WTC11 (cell line): ENCODE results near the gene FARSA. TPM values are rescaled to one million over a fixed set of nuclear protein-coding genes. Genes with fewer than 3 reads are reported as not detected.

Experiments used
- ATAC-seq: fragments of 200-7000 bp; cut with Tn5 transposase; 2 replicates; pipeline ENCODE4 v1.10.0; 2021; ENCODE audit warnings: mild to moderate bottlenecking, moderate library complexity
- CTCF ChIA-PET: fragments of 300-600 bp; sonication (Branson Sonifier 250); formaldehyde crosslinking; loops from one replicate; lab custom pipeline; 2021; ENCODE audit warnings: antibody characterized with exemption; lab: Charles Lee
- POLR2A ChIA-PET: fragments of 350-600 bp; sonication (Branson Sonifier 250); formaldehyde crosslinking; loops from one replicate; lab custom pipeline; 2021; ENCODE audit warnings: antibody characterized with exemption; lab: Charles Lee
- DNase-seq: peaks from one replicate; pipeline ENCODE4 v3.0.0; 2021; ENCODE audit warnings: low spot score
- H3K27ac Mint-ChIP-seq: 2 replicates; pipeline ENCODE4 v1.8.0; 2021; ENCODE audit warnings: mixed read lengths
- H3K27me3 Mint-ChIP-seq: 2 replicates; pipeline ENCODE4 v1.8.0; 2021; ENCODE audit warnings: low read depth, mild to moderate bottlenecking, moderate library complexity, mixed read lengths
- H3K36me3 Mint-ChIP-seq: 2 replicates; pipeline ENCODE4 v1.8.0; 2021; ENCODE audit warnings: mixed read lengths
- H3K4me1 Mint-ChIP-seq: 2 replicates; pipeline ENCODE4 v1.8.0; 2022; ENCODE audit warnings: mixed read lengths
- H3K4me3 Mint-ChIP-seq: 2 replicates; pipeline ENCODE4 v1.8.0; 2021; ENCODE audit warnings: mild to moderate bottlenecking, moderate library complexity, mixed read lengths
- H3K9me3 Mint-ChIP-seq: 2 replicates; pipeline ENCODE4 v1.8.0; 2021; ENCODE audit warnings: mixed read lengths
- ATF1 ChIP-seq: sonication (generic); formaldehyde crosslinking; IDR thresholded peaks from 2 replicates; pipeline ENCODE4 v1.8.1; 2023; ENCODE audit warnings: mild to moderate bottlenecking, moderate library complexity, missing genetic modification reagents
- CREM ChIP-seq: sonication (generic); formaldehyde crosslinking; IDR thresholded peaks from 2 replicates; pipeline ENCODE4 v1.8.1; 2022; ENCODE audit warnings: mild to moderate bottlenecking, missing genetic modification reagents, moderate library complexity
- IRF1 ChIP-seq: sonication (generic); formaldehyde crosslinking; IDR thresholded peaks from 2 replicates; pipeline ENCODE4 v1.8.0; 2023; ENCODE audit warnings: missing genetic modification reagents
- PREB ChIP-seq: sonication (generic); formaldehyde crosslinking; IDR thresholded peaks from 2 replicates; pipeline ENCODE4 v1.8.1; 2022; ENCODE audit warnings: mild to moderate bottlenecking, missing genetic modification reagents, moderate library complexity, borderline replicate concordance
- SMAD3 ChIP-seq: sonication (generic); formaldehyde crosslinking; IDR thresholded peaks from 2 replicates; pipeline ENCODE4 v1.8.0; 2022; ENCODE audit warnings: missing genetic modification reagents, mild to moderate bottlenecking, borderline replicate concordance
- SOX15 ChIP-seq: fragments of 250-450 bp; sonication (Bioruptor Pico); IDR thresholded peaks from 2 replicates; pipeline ENCODE4 v1.9.0; 2021; ENCODE audit warnings: mild to moderate bottlenecking
- TCF7 ChIP-seq: sonication (generic); formaldehyde crosslinking; IDR thresholded peaks from 2 replicates; pipeline ENCODE4 v1.8.0; 2022; ENCODE audit warnings: mild to moderate bottlenecking, low read depth, missing genetic modification reagents, moderate library complexity
- ZBTB21 ChIP-seq: sonication (generic); formaldehyde crosslinking; IDR thresholded peaks from 2 replicates; pipeline ENCODE4 v1.8.1; 2023; ENCODE audit warnings: mild to moderate bottlenecking, missing genetic modification reagents, borderline replicate concordance
- ZNF121 ChIP-seq: sonication (generic); formaldehyde crosslinking; IDR thresholded peaks from 2 replicates; pipeline ENCODE4 v1.8.0; 2023; ENCODE audit warnings: missing genetic modification reagents
- ZNF138 ChIP-seq: sonication (generic); formaldehyde crosslinking; conservative IDR thresholded peaks from 2 replicates; pipeline ENCODE4 v1.8.1; 2022; ENCODE audit warnings: mild to moderate bottlenecking, moderate library complexity, missing genetic modification reagents
- ZNF281 ChIP-seq: sonication (generic); formaldehyde crosslinking; IDR thresholded peaks from 2 replicates; pipeline ENCODE4 v1.8.0; 2023; ENCODE audit warnings: mild to moderate bottlenecking, missing genetic modification reagents
- ZNF423 ChIP-seq: fragments of 250-450 bp; sonication (Bioruptor Pico); IDR thresholded peaks from 2 replicates; pipeline ENCODE4 v2.1.2; 2022; ENCODE audit warnings: mild to moderate bottlenecking, moderate library complexity
- total RNA-seq: library from RNA; stranded (reverse); gene quantifications from 3 replicates; pipeline ENCODE4 v1.2.3, GENCODE V29; 2021
- TF ChIP-seq, protein P1 (sequence below): sonication (generic); formaldehyde crosslinking; IDR thresholded peaks from 2 replicates; pipeline ENCODE4 v1.8.0; 2022; ENCODE audit warnings: mild to moderate bottlenecking, missing genetic modification reagents
- TF ChIP-seq, protein P2 (sequence below): sonication (generic); formaldehyde crosslinking; IDR thresholded peaks from 2 replicates; pipeline ENCODE4 v1.8.1; 2023; ENCODE audit warnings: mild to moderate bottlenecking, missing genetic modification reagents, moderate library complexity
- TF ChIP-seq, protein P3 (sequence below): fragments of 250-450 bp; sonication (Bioruptor Pico); IDR thresholded peaks from 2 replicates; pipeline ENCODE4 v1.9.0; 2021; ENCODE audit warnings: mild to moderate bottlenecking
- TF ChIP-seq, protein P4 (sequence below): sonication (generic); formaldehyde crosslinking; IDR thresholded peaks from 2 replicates; pipeline ENCODE4 v1.8.0; 2023; ENCODE audit warnings: missing genetic modification reagents, mild to moderate bottlenecking, borderline replicate concordance
- TF ChIP-seq, protein P5 (sequence below): fragments of 250-450 bp; sonication (Bioruptor Pico); conservative IDR thresholded peaks from 2 replicates; pipeline ENCODE4 v1.9.0; 2021; ENCODE audit warnings: mild to moderate bottlenecking

The FARSA gene
- total RNA-seq, 1 experiment from 2014 or later, result 108 TPM

GRCh38 chr19:12944104-12944674 lies 10.7 kb upstream of the FARSA start:
- H3K4me3 Mint-ChIP-seq, result no peak overlapping the region
- no peak for TF ChIP-seq CREM (CRISPR knock-in tag)
- TF ChIP-seq TCF7 (CRISPR knock-in tag), result no peak
- TF ChIP-seq, protein P1, sequence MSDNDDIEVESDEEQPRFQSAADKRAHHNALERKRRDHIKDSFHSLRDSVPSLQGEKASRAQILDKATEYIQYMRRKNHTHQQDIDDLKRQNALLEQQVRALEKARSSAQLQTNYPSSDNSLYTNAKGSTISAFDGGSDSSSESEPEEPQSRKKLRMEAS (CRISPR knock-in tag), result no peak
- TF ChIP-seq ZBTB21, result no peak
- TF ChIP-seq SMAD3 (CRISPR knock-in tag), result no peak
- TF ChIP-seq, protein P2, sequence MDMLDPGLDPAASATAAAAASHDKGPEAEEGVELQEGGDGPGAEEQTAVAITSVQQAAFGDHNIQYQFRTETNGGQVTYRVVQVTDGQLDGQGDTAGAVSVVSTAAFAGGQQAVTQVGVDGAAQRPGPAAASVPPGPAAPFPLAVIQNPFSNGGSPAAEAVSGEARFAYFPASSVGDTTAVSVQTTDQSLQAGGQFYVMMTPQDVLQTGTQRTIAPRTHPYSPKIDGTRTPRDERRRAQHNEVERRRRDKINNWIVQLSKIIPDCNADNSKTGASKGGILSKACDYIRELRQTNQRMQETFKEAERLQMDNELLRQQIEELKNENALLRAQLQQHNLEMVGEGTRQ (CRISPR knock-in tag), result no peak
- TF ChIP-seq, protein P3, sequence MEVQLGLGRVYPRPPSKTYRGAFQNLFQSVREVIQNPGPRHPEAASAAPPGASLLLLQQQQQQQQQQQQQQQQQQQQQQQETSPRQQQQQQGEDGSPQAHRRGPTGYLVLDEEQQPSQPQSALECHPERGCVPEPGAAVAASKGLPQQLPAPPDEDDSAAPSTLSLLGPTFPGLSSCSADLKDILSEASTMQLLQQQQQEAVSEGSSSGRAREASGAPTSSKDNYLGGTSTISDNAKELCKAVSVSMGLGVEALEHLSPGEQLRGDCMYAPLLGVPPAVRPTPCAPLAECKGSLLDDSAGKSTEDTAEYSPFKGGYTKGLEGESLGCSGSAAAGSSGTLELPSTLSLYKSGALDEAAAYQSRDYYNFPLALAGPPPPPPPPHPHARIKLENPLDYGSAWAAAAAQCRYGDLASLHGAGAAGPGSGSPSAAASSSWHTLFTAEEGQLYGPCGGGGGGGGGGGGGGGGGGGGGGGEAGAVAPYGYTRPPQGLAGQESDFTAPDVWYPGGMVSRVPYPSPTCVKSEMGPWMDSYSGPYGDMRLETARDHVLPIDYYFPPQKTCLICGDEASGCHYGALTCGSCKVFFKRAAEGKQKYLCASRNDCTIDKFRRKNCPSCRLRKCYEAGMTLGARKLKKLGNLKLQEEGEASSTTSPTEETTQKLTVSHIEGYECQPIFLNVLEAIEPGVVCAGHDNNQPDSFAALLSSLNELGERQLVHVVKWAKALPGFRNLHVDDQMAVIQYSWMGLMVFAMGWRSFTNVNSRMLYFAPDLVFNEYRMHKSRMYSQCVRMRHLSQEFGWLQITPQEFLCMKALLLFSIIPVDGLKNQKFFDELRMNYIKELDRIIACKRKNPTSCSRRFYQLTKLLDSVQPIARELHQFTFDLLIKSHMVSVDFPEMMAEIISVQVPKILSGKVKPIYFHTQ (CRISPR knock-in tag), result no peak
- no peak for TF ChIP-seq ATF1 (CRISPR knock-in tag)
- TF ChIP-seq ZNF138 (CRISPR knock-in tag), result no peak
- TF ChIP-seq, protein P4, sequence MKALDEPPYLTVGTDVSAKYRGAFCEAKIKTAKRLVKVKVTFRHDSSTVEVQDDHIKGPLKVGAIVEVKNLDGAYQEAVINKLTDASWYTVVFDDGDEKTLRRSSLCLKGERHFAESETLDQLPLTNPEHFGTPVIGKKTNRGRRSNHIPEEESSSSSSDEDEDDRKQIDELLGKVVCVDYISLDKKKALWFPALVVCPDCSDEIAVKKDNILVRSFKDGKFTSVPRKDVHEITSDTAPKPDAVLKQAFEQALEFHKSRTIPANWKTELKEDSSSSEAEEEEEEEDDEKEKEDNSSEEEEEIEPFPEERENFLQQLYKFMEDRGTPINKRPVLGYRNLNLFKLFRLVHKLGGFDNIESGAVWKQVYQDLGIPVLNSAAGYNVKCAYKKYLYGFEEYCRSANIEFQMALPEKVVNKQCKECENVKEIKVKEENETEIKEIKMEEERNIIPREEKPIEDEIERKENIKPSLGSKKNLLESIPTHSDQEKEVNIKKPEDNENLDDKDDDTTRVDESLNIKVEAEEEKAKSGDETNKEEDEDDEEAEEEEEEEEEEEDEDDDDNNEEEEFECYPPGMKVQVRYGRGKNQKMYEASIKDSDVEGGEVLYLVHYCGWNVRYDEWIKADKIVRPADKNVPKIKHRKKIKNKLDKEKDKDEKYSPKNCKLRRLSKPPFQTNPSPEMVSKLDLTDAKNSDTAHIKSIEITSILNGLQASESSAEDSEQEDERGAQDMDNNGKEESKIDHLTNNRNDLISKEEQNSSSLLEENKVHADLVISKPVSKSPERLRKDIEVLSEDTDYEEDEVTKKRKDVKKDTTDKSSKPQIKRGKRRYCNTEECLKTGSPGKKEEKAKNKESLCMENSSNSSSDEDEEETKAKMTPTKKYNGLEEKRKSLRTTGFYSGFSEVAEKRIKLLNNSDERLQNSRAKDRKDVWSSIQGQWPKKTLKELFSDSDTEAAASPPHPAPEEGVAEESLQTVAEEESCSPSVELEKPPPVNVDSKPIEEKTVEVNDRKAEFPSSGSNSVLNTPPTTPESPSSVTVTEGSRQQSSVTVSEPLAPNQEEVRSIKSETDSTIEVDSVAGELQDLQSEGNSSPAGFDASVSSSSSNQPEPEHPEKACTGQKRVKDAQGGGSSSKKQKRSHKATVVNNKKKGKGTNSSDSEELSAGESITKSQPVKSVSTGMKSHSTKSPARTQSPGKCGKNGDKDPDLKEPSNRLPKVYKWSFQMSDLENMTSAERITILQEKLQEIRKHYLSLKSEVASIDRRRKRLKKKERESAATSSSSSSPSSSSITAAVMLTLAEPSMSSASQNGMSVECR (CRISPR knock-in tag), result no peak
- TF ChIP-seq PREB (CRISPR knock-in tag), result no peak
- TF ChIP-seq IRF1 (CRISPR knock-in tag), result no peak
- TF ChIP-seq, protein P5, sequence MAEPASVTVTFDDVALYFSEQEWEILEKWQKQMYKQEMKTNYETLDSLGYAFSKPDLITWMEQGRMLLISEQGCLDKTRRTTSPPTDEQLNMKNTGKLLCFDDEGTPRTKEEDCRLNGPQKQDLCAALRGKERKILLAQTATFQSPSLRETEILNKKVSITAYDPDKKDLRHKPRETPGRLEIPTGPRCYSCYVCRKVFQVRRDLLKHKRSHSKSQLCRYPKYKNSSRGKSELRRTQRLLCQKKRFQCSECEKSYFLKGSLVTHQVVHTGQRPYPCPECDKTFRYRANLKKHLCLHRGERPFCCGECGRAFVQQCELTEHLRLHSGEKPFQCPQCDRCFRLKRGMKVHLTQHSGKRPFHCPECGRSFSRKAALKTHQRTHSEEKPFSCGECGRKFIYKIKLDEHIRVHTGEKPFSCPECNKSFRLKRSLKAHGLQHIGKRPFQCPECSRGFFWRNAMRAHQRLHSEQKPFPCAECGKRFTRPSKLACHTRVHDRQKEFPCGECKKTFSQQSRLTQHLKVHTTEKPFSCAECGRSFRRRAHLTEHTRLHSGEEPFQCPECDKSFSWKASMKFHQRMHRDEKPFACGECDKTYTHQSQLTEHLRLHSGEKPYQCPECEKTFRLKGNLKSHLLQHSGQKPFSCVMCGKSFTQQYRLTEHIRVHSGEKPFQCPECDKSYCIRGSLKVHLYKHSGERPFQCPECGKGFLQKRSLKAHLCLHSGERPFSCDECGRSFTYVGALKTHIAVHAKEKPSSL, result no peak
- no peak for TF ChIP-seq ZNF423
- no peak for TF ChIP-seq ZNF281 (CRISPR knock-in tag)
- no peak for TF ChIP-seq ZNF121 (CRISPR knock-in tag)
- no peak for TF ChIP-seq SOX15 (CRISPR knock-in tag)
- POLR2A ChIA-PET, result no interaction called here

More at GRCh38 chr19:12944104-12944674, 10.7 kb upstream of the FARSA start:
- Mint-ChIP-seq H3K4me1 (peaks cover 29% of the 10 kb centered on the region), H3K27me3 (no peaks in the 10 kb centered on the region; the same call in 1 of the 2 replicates), H3K9me3 (no peaks in the 10 kb centered on the region), H3K27ac (no peak overlapping the region), H3K36me3 (peaks cover 73% of the 10 kb centered on the region)
- CTCF ChIA-PET, result interaction anchor here (1.2 kb wide), 1 partner anchor 21 kb away, joined by 5 read pairs; no protein-coding TSS in a partner anchor
- ATAC-seq, result no peak
- DNase-seq, result no peak
